Calu3 (cell line): ENCODE results near the gene JHY. TPM values are rescaled to one million over a fixed set of nuclear protein-coding genes. Genes with fewer than 3 reads are reported as not detected.

Experiments
- BruUV-seq: library from RNA; stranded (reverse); fragments of 400-500 nt; replicated peaks from 2 replicates; lab custom pipeline; 2021; lab: Mats Ljungman, UMichigan
- CTCF ChIA-PET: fragments of 300-600 bp; sonication (Branson Sonifier 250); formaldehyde crosslinking; loops from one replicate; lab custom pipeline; 2022; ENCODE audit warnings: antibody characterized with exemption; lab: Charles Lee
- DNase-seq: peaks from one replicate; pipeline ENCODE4 v3.0.0; 2022
- H3K27ac Mint-ChIP-seq: one replicate; pipeline ENCODE4 v1.8.0; 2022; ENCODE audit warnings: mixed read lengths; ENCODE audit not compliant: unreplicated experiment
- H3K27me3 Mint-ChIP-seq: one replicate; pipeline ENCODE4 v1.8.0; 2022; ENCODE audit warnings: mixed read lengths; ENCODE audit not compliant: unreplicated experiment
- H3K36me3 Mint-ChIP-seq: one replicate; pipeline ENCODE4 v1.8.0; 2022; ENCODE audit warnings: mild to moderate bottlenecking, moderate library complexity, mixed read lengths; ENCODE audit not compliant: insufficient read depth, unreplicated experiment
- H3K4me1 Mint-ChIP-seq: one replicate; pipeline ENCODE4 v1.8.0; 2022; ENCODE audit warnings: mild to moderate bottlenecking, low read depth, mixed read lengths; ENCODE audit not compliant: unreplicated experiment
- H3K4me3 Mint-ChIP-seq: one replicate; pipeline ENCODE4 v1.8.0; 2022; ENCODE audit warnings: mild to moderate bottlenecking, low read depth, moderate library complexity, mixed read lengths; ENCODE audit not compliant: unreplicated experiment
- H3K9me3 Mint-ChIP-seq: one replicate; pipeline ENCODE4 v1.8.0; 2022; ENCODE audit warnings: low read depth, mixed read lengths; ENCODE audit not compliant: unreplicated experiment
- CTCF ChIP-seq: fragments of 200-600 bp; IDR thresholded peaks from one replicate; pipeline ENCODE4 v1.8.0; 2022; ENCODE audit warnings: antibody characterized with exemption; ENCODE audit not compliant: unreplicated experiment
- intact Hi-C: fragments of 100-400 bp; cut with micrococcal nuclease; formaldehyde crosslinking; loops from one replicate; pipeline ENCODE4 v1.10.0; 2022; ENCODE audit not compliant: unreplicated experiment
- total RNA-seq: library from RNA; stranded (reverse); gene quantifications from 2 replicates; pipeline ENCODE4 v1.2.3, GENCODE V29; 2022

JHY gene
- total RNA-seq, 1 experiment from 2014 or later: 3.5 TPM

- DNase-seq: peak; percentile 37
- H3K4me1 Mint-ChIP-seq: peaks cover 29% of the 10 kb centered on the region
- no peaks in the 10 kb centered on the region for H3K27me3 Mint-ChIP-seq
- no TSS peak for BruUV-seq
- H3K9me3 Mint-ChIP-seq: no peaks in the 10 kb centered on the region
- H3K27ac Mint-ChIP-seq: no peak overlapping the region
- intact Hi-C loops: loop anchor here (1.0 kb wide), 1 partner anchor 159 kb away; no protein-coding TSS in a partner anchor
- no peak overlapping the region for H3K4me3 Mint-ChIP-seq
- CTCF ChIA-PET: interaction anchor here (0.7 to 1.7 kb wide), 3 partner anchors 157 to 199 kb away, joined by 3 to 15 read pairs (median 12); no protein-coding TSS in a partner anchor
- peak; percentile 51 for TF ChIP-seq CTCF
- H3K36me3 Mint-ChIP-seq: no peaks in the 10 kb centered on the region
Observed at GRCh38 chr11:122863704-122864326, 18.7 kb upstream of the JHY start.

GRCh38 chr11:122864386-122865115, 18.0 kb upstream of the JHY start:
- no peak for DNase-seq
- no TSS peak for BruUV-seq
- no peaks in the 10 kb centered on the region for H3K36me3 Mint-ChIP-seq
- CTCF ChIA-PET: interaction anchor here (1.4 to 1.7 kb wide), 2 partner anchors 157 to 159 kb away, joined by 12 to 15 read pairs; no protein-coding TSS in a partner anchor
- H3K27ac Mint-ChIP-seq: no peak overlapping the region
- H3K4me1 Mint-ChIP-seq: peaks cover 29% of the 10 kb centered on the region
- intact Hi-C loops: no loop called here
- H3K4me3 Mint-ChIP-seq: no peak overlapping the region
- no peaks in the 10 kb centered on the region for H3K27me3 Mint-ChIP-seq
- H3K9me3 Mint-ChIP-seq: no peaks in the 10 kb centered on the region
- TF ChIP-seq CTCF: no peak

- DNase-seq: no peak
- H3K27me3 Mint-ChIP-seq: no peaks in the 10 kb centered on the region
- H3K4me1 Mint-ChIP-seq: no peaks in the 10 kb centered on the region
- intact Hi-C loops: no loop called here
- CTCF ChIA-PET: interaction anchor here (0.8 kb wide), 1 partner anchor 185 kb away, joined by 3 read pairs; no protein-coding TSS in a partner anchor
- no TSS peak for BruUV-seq
- no peak overlapping the region for H3K27ac Mint-ChIP-seq
- no peak for TF ChIP-seq CTCF
- H3K36me3 Mint-ChIP-seq: no peaks in the 10 kb centered on the region
- H3K9me3 Mint-ChIP-seq: no peaks in the 10 kb centered on the region
- H3K4me3 Mint-ChIP-seq: no peak overlapping the region
Observed at GRCh38 chr11:122869622-122870021, 12.9 kb upstream of the JHY start.

GRCh38 chr11:122871302-122871701, 11.3 kb upstream of the JHY start:
- no peak overlapping the region for H3K27ac Mint-ChIP-seq
- BruUV-seq: no TSS peak
- no peak for TF ChIP-seq CTCF
- DNase-seq: no peak
- intact Hi-C loops: no loop called here
- no peaks in the 10 kb centered on the region for H3K27me3 Mint-ChIP-seq
- H3K36me3 Mint-ChIP-seq: no peaks in the 10 kb centered on the region
- no peaks in the 10 kb centered on the region for H3K9me3 Mint-ChIP-seq
- H3K4me1 Mint-ChIP-seq: no peaks in the 10 kb centered on the region
- no peak overlapping the region for H3K4me3 Mint-ChIP-seq
- CTCF ChIA-PET: interaction anchor here (0.5 kb wide), 1 partner anchor 172 kb away, joined by 3 read pairs; no protein-coding TSS in a partner anchor
